Kidney epithelial cell (primary cell): ENCODE results near the gene PIK3R4. TPM values are rescaled to one million over a fixed set of nuclear protein-coding genes. Genes with fewer than 3 reads are reported as not detected.

Source experiments
- DNase-seq: peaks from one replicate; pipeline ENCODE4 v3.0.0-alpha.2; 2010; ENCODE audit warnings: low read depth
- H3K27me3 ChIP-seq: 2 replicates; pipeline ENCODE4 v1.6.0; 2011; ENCODE audit warnings: low read length; ENCODE audit not compliant: control insufficient read depth, insufficient read depth
- H3K36me3 ChIP-seq: 2 replicates; pipeline ENCODE4 v1.5.1; 2011; ENCODE audit warnings: low read length; ENCODE audit not compliant: control insufficient read depth, insufficient read depth
- H3K4me3 ChIP-seq: 2 replicates; pipeline ENCODE4 v1.5.1; 2011; ENCODE audit warnings: low read depth, mild to moderate bottlenecking, control low read depth, low read length
- CTCF ChIP-seq: IDR thresholded peaks from 2 replicates; pipeline ENCODE4 v1.5.1; 2011; ENCODE audit warnings: mild to moderate bottlenecking, moderate library complexity, low read length, control low read depth, inconsistent platforms; ENCODE audit not compliant: insufficient read depth, poor library complexity, severe bottlenecking
- total RNA-seq: library from RNA; depleted of rRNA; stranded (reverse); fragments of >200 nt; gene quantifications from 2 replicates; pipeline ENCODE4 v1.2.3, GENCODE V29; 2015

The PIK3R4 gene
- total RNA-seq, 1 donor from 2014 or later = 32.9 TPM

DNA sequence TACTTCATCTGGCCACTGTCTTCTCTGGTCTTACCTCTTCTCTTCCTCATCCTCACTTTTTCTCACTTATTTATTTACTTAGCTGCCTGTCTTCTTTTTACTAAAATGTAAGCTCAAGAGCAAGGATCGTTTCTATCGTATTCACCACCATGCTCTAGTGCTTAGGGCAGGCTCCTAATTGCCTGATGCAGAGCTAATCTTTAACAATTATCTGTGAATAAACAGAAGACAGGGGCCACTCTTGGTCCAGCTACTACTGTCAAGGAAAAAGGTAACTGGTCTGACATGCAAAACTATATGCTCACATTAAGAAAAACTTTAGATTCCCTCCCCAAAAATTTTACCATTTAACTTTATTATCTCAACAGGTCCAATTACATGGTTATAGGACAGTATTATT lies 17.5 kb downstream of the PIK3R4 start:
- no peak for DNase-seq
- Histone ChIP-seq H3K27me3 (no peaks in the 10 kb centered on the region), H3K36me3 (no peaks in the 10 kb centered on the region), H3K4me3 (no peak overlapping the region)
- no peak for TF ChIP-seq CTCF

DNA sequence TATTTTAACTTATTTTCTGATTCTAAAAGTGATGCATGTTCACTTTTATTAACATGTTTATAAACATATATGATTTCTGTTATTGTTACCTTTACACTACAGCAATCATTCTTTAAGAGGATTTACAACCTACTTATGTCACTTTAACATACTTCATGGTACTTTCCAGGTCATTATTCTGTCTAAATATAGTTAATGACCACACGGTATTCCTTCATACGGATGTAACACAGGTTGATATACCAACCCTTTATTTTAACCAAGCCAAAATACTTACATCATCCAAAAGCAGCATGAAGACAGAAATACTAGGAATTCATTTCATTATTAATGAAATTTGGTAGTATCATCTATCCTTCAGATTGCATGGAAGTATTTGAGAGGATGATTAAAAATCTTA lies 18.6 kb downstream of the PIK3R4 start:
- TF ChIP-seq CTCF = no peak
- no peak for DNase-seq

GRCh38 chr3:130725746-130726145 lies 20.9 kb downstream of the PIK3R4 start:
- no peak for DNase-seq
- no peak for TF ChIP-seq CTCF
- Histone ChIP-seq H3K4me3 (no peak overlapping the region), H3K27me3 (no peaks in the 10 kb centered on the region), H3K36me3 (peaks cover 1% of the 10 kb centered on the region)

More for the DNA sequence above, 18.6 kb downstream of the PIK3R4 start:
- no peaks in the 10 kb centered on the region for H3K27me3 ChIP-seq
- no peak overlapping the region for H3K4me3 ChIP-seq
- peaks cover under 1% of the 10 kb centered on the region for H3K36me3 ChIP-seq

DNA sequence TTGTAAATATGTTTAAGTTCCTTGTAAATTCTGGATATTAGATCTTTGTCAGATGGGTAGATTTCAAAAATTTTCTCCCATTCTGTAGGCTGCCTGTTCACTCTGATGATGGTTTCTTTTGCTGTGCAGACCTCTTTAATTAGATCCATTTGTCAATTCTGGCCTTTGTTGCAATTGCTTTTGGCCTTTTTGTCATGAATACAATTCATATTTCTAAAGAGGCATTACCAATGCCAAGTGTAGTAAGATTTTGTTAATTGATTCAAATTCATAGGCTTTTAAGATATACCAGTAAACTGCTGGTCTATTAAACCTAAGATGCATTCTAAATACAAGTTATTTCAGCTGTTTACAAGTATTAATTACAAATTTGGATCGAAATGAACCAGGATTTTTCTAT lies 31.0 kb downstream of the PIK3R4 start:
- no peak for TF ChIP-seq CTCF
- Histone ChIP-seq H3K27me3 (no peaks in the 10 kb centered on the region), H3K4me3 (no peak overlapping the region), H3K36me3 (no peaks in the 10 kb centered on the region)
- DNase-seq = no peak

GRCh38 chr3:130712718-130713423 lies 33.8 kb downstream of the PIK3R4 start:
- no peak for TF ChIP-seq CTCF

More at GRCh38 chr3:130712718-130713423, 33.8 kb downstream of the PIK3R4 start:
- H3K4me3 ChIP-seq = no peak overlapping the region
- no peak for DNase-seq
- no peaks in the 10 kb centered on the region for H3K27me3 ChIP-seq
- no peaks in the 10 kb centered on the region for H3K36me3 ChIP-seq
